Astrocyte of the hippocampus (primary cell): ENCODE data around the gene RAPGEF5.
"Not testable (repeated sequence)": the region's sequence is repeated elsewhere in the genome, so short reads cannot be mapped to it uniquely, and the experiment has no call there.

ENCODE experiments used
- DNase-seq: peaks from one replicate; pipeline ENCODE4 v3.0.0; 2011; ENCODE audit warnings: low read depth, low spot score

The RAPGEF5 gene

DNA sequence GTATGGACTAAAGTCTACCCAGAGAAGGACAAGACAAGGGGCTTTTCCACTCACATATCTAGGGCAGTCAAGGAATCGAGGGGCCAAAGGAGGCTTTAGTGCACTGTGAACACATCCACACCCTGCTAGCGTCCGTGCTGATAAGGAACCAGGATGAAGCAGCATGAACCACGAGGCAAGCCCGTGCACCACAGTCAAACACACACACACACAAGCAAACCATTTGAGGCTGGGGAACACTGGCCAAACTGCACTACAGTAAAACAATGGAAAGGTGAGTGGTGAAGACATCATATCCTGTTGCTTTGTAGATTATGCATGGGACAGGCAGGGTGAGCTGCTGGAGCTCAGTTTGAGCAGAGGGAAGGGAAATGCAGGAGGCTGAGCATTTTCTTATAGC is 233.8 kb downstream of the RAPGEF5 start:
- no peak for DNase-seq

DNA sequence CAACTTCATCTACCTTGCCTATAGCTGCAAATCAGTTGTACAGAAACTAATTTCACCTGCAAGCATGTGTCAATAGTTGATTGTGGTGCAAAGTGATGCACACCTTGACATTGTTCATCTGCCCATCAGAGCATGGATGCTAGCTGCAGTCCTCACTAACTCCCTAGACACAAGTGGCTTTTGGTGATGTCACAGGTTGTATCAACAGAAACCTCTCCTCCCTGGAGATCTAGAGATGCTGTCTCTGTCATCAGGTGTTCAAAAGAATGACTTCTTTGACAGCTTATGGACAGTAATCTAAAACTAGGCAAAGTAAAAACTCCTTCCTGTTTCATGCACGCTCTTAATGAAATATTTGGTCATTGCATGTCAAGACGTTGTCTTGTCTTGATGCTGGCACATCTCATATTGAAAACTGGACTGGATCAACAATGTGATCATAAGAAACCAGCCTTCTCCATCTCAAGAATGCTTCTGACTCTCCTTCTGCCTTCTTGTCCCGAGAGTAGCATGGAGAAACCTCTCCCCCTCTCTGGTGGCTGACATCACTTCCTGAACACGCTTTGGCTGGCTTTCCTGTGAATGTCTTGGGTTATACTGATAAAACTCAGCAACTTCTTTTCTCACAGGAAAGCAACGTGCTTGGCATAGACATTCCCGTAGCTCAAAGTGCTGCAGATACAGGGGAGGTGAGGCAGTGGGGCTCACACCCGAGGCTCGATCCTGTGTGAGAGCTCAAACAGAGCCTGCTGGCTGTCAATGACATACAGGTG is 235.1 kb downstream of the RAPGEF5 start:
- DNase-seq, result no peak

DNA sequence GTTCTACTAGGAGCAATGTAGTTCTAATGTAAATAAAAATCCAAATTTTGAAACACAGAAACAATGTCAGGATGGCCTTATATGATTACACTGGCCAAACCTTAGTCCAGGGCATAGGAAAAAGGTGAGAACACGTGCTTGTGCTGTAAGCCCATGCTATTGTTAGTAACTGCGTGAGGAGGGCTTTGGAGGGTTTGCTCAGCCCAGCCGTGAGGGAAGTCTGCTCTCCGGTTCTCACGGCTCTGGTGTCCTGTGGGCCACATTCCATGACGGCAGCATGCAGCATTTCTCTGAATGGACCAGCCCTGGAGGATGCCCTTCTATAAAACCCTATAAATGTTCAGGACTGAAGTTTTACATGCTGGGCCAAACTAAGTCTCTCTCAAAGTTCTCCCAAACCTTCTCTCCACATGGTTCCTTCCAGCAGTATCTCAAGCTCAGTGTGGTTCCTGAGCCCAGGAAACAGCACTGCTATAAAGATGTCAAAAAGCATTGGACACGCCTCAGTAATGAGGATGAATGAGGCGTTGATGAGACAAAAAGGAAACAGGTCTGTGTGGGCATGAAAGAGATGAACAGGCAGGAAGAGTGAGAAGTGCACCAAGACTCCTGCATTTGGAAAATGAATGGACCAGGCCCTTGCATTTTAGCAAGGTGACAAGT is 236.4 kb downstream of the RAPGEF5 start:
- DNase-seq, result no peak

DNA sequence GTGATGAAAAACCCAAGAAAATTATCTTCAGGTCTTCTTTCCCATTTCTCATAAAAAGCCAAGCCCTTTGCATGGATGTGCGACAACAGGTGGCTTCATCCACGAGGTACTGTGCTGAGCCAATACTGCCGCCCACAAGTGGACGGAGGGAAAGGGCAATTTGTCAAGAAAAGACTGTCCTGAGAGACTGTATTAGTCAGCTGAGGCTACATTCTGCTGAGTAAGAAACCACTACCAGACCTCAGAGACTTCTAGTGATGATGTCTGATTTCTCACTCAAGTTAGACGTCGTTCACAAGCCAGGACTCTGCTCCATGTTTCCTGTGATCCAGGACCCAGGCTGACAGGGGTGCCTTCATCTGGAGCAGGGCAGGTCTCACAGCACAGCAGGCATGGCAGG is 239.7 kb downstream of the RAPGEF5 start:
- no peak for DNase-seq

DNA sequence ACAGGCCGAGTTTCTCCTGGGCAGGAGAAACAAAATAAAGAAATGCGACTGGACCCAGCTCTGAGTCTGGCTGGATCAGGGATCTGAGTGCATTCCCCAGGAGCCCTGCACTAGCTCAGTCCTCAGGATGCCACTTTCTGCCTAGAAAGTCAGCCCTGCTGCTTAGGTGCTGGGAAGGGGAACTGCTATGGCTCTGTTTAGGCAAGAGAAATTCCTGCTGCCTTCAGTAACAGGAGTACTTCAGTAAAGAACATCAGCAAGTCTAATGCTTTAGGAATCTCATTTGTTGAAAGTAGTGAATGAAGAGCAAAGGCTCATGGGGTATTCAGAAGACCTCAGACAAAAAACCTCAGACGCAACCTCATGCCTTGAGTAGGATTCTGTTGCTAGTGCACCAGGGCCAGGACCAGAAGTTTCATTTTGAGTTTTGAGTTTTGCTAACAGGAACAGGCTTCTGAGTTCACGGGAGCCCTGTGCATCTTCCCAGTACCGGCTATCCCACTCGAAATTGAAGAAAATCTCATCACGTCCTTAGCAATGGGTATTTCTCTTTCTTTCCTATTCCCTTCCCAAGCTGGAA is 240.4 kb downstream of the RAPGEF5 start:
- DNase-seq, result peak; percentile 35

DNA sequence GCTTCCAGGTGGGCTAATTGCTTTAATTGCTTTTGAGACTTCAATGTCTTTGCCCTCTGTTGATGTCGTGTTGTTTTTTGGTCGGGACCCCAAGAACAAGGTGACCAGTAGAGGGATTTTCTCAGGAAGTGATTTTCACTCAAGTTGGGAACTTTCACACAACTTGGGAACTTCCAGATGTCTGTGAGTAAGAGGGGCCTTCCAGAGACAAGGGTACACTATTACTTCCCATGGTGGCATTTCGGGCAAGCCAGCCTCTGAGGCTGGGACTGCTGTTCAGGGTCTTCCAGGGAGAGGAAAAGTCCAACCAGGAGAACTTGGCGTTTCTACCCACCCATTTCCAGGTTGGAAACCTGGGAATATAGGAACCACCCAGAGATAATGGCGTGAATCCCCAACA is 241.3 kb downstream of the RAPGEF5 start:
- no peak for DNase-seq

DNA sequence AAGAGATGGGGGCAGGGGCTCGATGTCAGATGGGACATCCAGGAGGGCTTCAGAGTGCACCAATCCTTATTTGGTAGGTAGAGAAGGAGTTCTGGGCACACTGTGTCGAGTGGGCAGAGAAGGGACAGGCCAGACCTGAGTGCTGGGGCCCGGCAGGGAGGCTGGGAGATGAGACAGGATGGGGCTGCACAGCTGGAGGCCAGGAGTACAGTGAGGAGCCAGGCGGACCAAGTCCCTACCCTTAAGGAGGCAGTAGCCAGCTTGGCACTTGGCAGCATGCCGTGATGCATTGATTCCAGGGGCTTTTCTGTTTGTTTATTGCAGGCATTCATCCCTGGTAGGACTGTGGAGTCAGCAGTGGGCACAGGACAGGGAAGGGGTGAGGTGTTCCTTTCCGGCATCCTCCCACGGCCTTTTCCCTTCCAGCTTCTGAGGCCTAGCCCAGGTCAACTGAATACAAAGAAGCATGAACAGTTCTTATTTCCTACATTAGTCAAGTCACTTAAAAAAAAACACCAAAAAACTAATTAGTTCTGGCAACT is 242.4 kb downstream of the RAPGEF5 start:
- DNase-seq, result no peak

DNA sequence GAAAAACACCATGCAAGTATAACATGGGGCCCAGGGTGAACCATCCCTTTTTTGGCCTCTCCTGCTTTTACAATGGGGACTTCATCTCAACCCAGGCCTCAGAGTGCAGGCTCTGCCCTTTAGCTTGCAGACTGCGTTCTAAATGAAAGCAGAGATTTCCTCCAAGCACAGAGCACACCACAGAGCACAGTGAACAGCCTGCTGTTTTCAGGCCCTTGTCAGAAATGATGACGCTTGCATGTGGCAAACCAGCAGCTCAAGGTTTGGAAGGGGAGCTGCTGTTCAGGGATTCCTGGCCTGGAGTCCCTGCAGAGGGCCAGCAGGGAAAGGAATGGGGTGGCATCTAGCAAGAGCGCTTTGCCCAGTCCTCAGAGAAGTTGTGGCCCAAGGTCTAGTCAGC is 243.9 kb downstream of the RAPGEF5 start:
- DNase-seq, result no peak

DNA sequence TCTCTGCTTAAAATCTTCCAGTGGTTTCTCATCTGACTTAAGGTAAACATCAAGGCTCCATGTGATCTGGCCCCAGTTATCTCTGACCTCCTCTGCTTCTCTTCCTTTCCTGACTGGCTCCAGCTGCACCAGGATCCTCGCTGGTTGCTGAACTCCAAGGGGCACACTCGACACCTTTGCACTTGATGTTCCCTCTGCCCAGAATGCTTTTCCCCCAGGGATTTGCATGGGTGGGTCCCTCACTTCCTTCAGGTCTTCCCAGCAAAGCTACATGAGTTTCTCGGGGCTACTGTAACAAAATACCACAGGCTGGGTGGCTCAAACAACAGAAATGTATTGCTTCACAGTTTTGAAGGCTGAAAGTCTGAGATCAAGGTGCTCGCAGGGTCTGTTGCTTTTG is 245.3 kb downstream of the RAPGEF5 start:
- DNase-seq, result no peak

DNA sequence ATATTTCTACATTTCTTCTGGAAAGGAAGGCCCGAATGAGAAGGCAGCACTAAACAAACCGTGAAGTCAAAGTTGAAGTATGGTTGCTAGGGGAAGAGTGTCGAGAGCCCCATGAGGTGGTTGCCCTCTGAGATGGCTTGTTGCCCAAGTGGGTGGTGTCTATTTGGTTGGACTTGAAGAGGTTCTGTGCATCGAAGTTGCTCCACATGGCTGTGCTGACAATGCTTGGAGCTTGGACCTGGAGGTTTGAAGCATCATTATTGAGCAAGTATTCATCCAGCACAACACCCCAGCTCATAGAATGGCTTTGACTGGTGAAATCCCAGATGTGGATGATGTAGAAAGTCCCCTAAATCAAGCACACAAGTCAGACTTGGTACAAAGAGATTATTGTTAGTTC is 246.1 kb downstream of the RAPGEF5 start:
- DNase-seq, result no peak

DNA sequence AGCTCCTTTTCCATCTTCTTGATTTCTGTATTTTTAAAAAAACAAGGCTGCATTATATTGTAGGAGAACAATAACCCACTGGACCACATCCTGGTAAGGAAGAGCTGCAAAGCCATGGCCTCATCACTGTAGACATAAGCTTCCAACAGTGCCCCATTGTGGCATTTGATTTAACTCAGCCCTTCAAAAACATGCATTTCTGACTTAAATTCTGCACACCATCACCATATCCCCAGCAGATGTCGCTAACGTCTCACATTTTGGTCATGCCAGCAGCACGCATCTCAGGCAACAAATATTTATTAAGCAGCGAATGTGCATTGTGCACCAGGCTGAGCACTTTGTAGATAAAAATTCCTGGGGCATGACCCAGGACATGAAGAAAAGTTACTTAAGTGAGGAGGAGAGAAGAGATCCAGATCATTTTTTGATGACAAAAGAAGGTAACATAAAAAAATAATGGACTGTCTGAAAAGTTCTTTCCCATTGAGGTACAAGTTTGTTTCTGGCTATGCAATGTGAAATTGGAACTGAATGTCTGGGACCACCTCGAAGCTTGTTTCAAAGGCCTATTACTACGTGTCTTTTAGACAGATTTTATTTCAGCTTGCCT is 246.6 kb downstream of the RAPGEF5 start:
- DNase-seq, result peak; percentile 92

DNA sequence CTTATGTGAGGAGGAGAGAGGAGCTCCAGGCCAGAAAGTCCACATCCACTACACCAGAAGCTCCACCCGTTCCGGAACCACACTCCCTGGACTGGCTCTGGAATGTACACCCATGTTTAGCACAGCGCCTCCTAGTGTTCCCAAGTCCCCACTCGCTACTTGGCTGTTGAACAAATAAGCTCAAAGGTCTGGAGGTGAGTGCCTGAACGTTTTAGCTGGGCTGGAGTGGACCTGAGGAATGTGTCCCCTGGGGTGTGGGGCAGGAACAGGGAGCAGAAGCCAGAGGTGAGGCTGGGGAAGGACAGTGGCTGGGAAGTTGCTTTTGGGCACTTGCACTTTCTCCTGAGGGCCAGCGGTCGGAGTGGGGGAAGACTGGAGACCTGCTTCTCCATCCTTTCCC is 247.2 kb downstream of the RAPGEF5 start:
- DNase-seq, result peak; percentile 42

DNA sequence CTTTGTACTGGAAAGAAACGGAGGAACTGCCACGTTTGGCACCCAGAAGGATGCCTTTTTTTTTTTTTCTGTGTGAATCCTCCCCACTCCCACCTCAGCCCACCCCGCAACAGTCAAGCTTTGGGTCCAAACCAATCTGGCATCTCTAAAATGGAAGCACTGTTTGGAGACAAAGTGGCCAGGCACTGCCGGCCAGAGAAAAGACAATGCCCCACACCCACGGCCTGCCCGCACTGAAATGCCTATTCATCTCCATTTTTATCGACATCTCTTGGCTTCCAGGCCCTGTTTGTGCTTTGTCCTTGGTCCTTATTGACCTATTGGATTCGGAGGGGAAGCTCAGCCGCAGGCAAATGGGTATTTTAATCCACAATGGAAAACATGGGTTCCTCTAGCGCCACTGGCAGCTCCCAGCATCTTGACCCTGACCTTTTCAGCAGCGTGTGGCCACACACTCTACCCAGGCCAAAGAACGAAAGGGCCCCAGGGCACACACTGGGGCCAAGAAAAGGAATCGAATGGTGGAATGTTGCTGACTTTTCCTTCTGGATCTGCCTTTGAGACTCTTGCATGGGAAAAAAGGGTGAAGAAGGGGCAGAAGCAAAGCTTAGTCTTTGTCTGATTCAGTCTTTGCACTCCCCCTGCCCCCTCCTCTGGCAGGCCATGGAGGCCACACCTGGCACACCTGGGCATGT is 248.7 kb downstream of the RAPGEF5 start:
- DNase-seq, result no peak

DNA sequence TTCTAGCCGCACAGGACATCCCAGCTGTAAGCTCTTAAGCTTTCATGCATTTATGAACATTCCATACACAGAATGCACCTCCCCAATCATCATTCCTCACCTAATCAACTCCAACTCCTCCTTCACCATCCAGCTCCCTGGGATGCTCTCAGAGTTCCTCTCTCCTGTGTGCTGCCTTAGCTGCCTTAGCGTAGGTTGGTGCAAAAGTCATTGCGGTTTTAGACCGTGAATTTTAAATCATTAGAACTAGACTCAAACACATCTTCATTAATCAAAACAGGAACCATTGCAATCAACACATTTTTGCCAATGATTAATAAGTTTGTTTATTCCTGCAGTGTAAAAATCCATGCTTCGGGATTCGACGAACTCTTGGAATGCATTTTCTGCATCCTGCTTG is 251.4 kb downstream of the RAPGEF5 start:
- no peak for DNase-seq

DNA sequence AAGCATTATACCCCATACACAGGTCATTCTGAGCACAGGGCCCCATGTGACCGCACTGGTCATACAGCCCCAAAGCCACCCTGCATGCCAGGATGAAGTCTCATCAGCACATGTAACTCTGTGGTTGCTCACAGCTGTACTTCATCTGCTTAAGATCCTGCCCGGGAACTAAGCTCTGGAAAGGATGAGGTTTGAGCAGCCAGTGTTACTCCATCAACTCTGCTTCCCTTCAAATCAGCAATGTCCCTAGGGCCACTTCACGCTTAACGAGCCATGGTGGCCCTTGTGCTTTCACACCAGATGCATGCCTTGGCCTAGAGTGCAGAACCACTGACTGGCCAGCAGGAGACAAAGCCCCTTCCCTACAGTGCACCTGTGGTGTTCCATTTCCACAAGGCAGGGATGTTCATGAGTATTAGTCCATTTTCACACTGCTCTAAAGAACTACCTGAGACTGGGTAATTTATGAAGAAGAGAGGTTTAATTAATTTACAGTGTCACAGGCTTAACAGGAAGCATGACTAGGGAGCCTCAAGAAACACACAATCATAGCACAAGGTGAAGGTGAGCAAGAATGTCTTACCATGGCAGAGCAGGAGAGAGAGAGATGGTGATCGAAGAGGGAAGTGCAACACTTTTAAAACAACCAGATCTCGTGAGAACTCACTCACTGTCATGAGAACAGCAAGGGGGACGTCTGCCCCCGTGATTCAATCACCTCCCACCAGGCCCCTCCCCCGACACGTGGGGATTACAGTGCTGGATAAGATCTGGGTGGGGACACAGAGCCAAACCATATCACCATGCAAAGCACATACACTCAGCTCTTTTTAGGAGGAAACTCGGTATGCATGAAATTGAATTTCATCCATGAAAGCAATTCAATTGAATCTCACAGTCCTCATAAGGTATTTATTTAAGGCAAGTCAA is 262.3 kb downstream of the RAPGEF5 start:
- no peak for DNase-seq

DNA sequence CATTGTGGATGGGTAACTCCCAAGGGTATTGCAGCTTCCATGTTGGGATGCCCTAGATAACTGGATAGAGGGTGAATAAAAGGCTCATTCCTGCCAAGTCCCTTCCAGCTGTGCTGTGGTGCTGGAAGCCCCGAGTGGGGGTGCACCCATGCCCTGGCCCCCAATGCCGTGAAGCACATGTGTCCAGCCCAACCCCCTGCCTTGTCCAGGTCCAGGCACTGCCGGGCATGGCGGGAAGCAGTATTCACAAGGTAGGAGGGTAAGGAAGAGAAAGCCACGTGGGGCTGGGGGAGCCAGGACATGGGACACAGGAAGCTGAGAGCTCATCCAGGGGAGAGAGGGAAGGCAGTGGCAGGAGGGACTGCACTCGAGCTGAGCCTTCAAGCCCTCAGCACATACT is 263.0 kb downstream of the RAPGEF5 start:
- no peak for DNase-seq

DNA sequence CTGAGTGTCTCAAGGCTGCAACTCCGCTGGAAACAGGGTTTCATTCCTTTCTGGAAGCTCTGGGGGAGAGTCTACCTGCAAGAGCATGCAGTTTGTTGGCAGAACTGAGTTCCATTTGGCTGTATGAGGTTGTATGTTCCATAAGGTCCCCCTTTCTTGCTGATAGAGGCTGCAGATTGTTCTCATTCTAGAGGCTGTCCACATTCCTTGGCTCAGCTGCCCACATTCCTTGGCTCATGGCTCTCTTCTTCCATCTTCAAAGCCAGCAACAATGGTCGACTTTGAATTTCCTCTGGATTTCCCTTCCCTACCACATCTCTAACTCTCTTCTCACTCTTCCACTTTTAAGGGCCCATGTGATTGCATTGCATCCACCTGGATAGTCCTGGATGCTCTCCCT is 264.0 kb downstream of the RAPGEF5 start:
- DNase-seq, result peak; percentile 74

DNA sequence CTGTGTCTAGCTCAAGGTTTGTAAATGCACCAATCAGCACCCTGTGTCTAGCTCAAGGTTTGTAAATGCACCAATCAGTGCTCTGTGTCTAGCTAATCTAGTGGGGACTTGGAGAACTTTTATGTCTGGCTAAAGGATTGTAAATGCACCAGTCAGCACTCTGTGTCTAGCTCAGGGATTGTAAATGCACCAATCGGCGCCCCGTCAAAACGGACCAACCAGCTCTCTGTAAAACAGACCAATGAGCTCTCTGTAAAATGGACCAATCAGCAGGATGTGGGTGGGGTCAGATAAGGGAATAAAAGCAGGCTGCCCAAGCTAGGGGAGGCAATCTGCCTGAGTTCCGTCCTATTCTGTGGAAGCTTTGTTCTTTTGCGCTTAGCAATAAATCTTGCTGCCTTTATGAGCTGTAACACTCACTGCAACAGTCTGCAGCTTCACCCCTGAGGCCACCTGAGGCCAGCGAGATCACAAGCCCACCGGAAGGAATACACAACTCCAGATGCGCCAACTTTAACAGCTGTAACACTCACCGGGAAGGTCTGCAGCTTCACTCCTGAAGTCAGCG is 265.9 kb downstream of the RAPGEF5 start:
- DNase-seq, result not testable (repeated sequence)

DNA sequence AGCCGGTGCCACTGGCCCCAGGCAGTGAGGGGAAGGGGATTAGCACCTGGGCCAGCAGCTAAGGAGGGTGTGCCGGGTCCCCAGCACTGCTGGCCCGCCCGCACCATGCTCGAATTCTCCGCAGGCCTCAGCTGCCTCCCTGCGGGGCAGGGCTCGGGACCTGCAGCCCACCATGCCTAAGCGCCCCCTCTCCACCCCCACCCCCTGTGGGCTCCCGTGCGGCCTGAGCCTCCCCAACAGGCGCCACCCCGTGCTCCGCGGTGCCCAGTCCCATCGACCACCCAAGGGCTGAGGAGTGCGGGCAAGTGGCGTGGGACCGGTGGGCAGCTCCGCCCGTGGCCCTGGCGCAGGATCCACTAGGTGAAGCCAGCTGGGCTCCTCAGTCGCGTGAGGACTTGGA is 266.4 kb downstream of the RAPGEF5 start:
- no peak for DNase-seq

DNA sequence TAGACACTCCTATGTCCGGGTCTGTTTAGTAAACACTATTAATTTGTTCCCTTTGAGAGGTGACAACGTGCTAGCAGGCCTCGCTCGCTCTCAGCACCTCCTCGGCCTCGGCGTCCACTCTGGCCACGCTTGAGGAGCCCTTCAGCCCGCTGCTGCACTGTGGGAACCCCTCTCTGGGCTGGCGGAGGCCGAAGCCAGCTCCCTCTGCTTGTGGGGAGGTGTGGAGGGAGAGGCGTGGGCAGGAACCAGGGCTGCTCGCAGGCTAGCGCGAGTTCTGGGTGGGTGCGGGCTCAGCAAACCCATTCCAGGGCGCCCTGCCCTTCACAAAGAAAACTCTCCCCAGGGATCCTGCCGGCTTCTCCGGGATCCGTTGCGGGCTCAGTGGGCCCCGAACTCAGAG is 266.8 kb downstream of the RAPGEF5 start:
- DNase-seq, result no peak
